Urinary bladder (tissue), 4 donors: Measurements from ENCODE around the gene PMF1. TPM values are rescaled to one million over a fixed set of nuclear protein-coding genes. Genes with fewer than 3 reads are reported as not detected.
"Not testable (repeated sequence)": the region's sequence is repeated elsewhere in the genome, so short reads cannot be mapped to it uniquely, and the experiment has no call there.

Experiments
- DNase-seq: peaks from one replicate; pipeline ENCODE4 v3.0.0-alpha.2; 2015; ENCODE audit errors: extremely low spot score
- H3K27ac ChIP-seq: one replicate; pipeline ENCODE4 v1.5.1; 2013; ENCODE audit warnings: low read depth, mild to moderate bottlenecking, moderate library complexity
- H3K36me3 ChIP-seq: one replicate; pipeline ENCODE4 v1.6.1; 2013; ENCODE audit warnings: mild to moderate bottlenecking, moderate library complexity; ENCODE audit not compliant: insufficient read depth
- H3K4me1 ChIP-seq: one replicate; pipeline ENCODE4 v1.6.1; 2013; ENCODE audit warnings: mild to moderate bottlenecking, moderate library complexity; ENCODE audit not compliant: insufficient read depth
- H3K4me3 ChIP-seq: one replicate; pipeline ENCODE4 v1.5.1; 2013; ENCODE audit warnings: low read depth, low read length
- WGBS: extraction: QIAGEN DNeasy Blood & Tissue Kit; methylation state at CpG from one replicate; pipeline ENCODE4 v1.1.7; 2013; 5-methylcytosine and 5-hydroxymethylcytosine counted together
- polyA plus RNA-seq: library from polyadenylated mRNA; stranded (reverse); fragments of 200-250 nt; gene quantifications from one replicate; pipeline ENCODE4 v1.2.3, GENCODE V29; 2013
- total RNA-seq: library from RNA; depleted of rRNA; stranded (reverse); fragments of >200 nt; gene quantifications from one replicate; pipeline ENCODE4 v1.2.3, GENCODE V29; 2014
- donor health status: healthy with polysubstance abuse.
- donor health status: healthy.

The PMF1 gene
- total RNA-seq (36.9 TPM), polyA plus RNA-seq (65.6 TPM)

DNA sequence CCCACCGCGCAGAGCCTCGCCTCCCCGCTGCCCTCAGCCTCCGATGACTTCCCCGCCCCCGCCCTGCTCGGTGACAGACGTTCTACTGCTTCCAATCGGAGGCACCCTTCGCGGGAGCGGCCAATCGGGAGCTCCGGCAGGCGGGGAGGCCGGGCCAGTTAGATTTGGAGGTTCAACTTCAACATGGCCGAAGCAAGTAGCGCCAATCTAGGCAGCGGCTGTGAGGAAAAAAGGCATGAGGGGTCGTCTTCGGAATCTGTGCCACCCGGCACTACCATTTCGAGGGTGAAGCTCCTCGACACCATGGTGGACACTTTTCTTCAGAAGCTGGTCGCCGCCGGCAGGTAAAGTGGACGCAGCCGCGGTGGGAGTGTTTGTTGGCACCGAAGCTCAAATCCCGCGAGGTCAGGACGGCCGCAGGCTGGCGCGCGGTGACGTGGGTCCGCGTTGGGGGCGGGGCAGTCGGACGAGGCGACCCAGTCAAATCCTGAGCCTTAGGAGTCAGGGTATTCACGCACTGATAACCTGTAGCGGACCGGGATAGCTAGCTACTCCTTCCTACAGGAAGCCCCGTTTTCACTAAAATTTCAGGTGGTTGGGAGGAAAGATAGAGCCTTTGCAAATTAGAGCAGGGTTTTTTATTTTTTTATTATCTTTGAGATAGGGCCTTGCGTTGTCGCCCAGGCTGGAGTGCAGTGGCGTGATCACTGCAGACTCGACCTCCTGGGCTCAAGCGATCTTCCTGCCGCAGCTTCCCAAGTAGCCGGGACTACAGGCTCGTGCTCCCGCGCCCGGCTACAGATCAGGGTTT is at the start of gene PMF1:
Gene PMF1 (plus strand): TSS at position 175 of the 811 bp plus-strand sequence. CDS start 9 bp downstream, at position 184.
- under 1% methylated on average over 61 of the region's 61 CpGs for WGBS
- DNase-seq = peak; percentile 94
- H3K27ac ChIP-seq = peak within 1 kb of the TSS; percentile 95
- no peaks in the 10 kb centered on the region for H3K36me3 ChIP-seq
- H3K4me3 ChIP-seq = peak within 1 kb of the TSS; percentile 54
- H3K4me1 ChIP-seq = no peaks in the 10 kb centered on the region

DNA sequence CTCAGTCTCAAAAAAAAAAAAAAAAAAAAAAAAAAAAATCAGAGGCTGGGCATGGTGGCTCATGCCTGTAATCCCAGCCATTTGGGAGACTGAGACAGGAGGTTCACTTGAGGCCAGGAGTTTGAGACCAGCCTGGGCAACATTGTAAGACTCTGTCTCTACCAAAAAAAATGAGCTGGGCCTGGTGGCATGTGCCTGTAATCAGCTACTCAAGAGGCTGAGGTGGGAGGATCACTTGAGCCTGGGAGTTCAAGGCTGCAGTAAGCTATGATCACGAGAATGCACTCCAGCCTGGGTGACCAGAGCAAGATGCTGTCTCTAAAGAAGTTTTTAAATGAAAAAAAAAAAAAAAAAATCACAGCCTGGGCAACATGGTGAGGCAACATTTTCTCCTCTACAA is 49.1 kb upstream of the PMF1 start:
- no peaks in the 10 kb centered on the region for H3K36me3 ChIP-seq
- H3K27ac ChIP-seq = no peak overlapping the region
- no peaks in the 10 kb centered on the region for H3K4me1 ChIP-seq
- 96% methylated on average over 1 of the region's 1 CpG for WGBS
- no peak overlapping the region for H3K4me3 ChIP-seq
- no peak for DNase-seq

DNA sequence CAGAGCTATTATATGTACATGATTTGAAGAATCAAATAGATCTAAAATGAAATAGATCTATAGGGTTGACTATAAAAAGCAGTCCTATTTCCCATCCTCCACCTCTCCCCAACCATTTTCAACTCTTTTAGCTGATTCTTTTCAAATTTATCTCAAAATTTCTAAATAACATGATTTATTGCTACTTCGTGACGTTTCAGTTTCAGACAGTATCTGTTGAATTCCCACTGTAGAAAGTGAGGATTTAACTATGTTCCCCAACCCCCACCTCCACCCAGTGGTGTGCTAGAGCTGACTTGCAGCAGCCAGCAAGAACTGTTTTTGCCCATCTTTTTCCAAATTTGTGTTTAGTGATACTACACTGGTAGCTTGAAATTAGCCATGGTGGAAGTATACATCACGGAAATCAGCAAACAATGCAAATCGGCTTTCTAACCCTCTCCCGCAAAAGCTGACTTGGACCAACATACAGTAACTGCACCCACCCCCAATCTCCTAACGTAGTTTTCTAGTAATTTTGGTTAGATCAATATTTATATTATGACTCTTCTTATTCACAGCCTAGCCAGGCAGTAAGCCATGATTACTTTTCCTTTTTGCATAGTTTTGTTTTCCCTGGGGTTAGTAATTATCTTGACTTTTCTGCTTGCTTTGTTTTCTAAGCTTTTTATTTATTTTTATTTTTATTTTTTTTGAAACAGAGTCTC is 48.5 kb upstream of the PMF1 start:
- H3K4me1 ChIP-seq = no peaks in the 10 kb centered on the region
- no peak overlapping the region for H3K27ac ChIP-seq
- DNase-seq = no peak
- 83% methylated on average over 6 of the region's 6 CpGs for WGBS
- H3K4me3 ChIP-seq = no peak overlapping the region
- H3K36me3 ChIP-seq = no peaks in the 10 kb centered on the region

DNA sequence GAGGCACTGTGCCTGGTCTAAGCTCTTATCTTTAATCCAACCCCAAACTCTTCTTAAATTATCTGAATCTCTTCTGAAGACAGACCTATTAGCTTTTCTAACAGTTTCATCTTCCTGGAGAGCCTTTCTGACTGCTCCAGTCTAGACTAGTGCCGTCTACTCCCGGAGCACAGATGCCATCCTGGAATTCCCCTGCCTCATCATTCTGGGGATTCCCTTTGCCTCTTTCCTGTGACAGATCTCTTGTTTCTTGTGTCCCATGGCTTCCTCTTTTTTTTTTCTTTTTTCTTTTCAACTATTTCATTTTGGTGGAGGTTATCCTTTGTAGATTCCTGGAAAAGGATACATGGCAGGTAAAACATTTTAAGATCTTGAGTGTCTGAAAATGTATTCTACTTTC is 47.7 kb upstream of the PMF1 start:
- Histone ChIP-seq H3K4me3 (no peak overlapping the region), H3K36me3 (no peaks in the 10 kb centered on the region), H3K4me1 (no peaks in the 10 kb centered on the region), H3K27ac (no peak overlapping the region)
- 78% methylated on average over 2 of the region's 2 CpGs for WGBS
- no peak for DNase-seq

DNA sequence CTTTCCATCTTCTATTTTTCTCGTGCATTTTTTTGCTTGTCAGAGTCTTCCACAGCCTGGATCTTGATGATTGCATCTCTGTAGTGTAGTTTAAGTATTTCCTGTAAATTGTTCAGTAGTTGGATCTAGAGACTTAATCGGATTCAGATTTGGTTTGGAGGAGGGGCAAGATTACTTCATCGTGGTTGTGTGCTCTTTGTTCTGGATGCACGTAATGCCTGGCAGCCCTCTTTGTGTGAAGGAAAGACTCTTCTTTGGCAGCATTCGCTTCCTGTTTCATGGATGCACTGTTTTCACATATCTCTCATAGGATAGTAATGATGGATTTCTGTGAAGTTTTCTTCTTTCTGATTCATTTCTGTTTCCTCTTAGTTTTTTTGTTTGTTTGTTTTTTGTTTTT is 45.3 kb upstream of the PMF1 start:
- H3K4me3 ChIP-seq = no peak overlapping the region
- WGBS = 75% methylated on average over 5 of the region's 5 CpGs
- H3K36me3 ChIP-seq = no peaks in the 10 kb centered on the region
- no peaks in the 10 kb centered on the region for H3K4me1 ChIP-seq
- DNase-seq = no peak
- no peak overlapping the region for H3K27ac ChIP-seq

- no peak for DNase-seq
- 84% methylated on average over 9 of the region's 9 CpGs for WGBS
- Histone ChIP-seq H3K36me3 (no peaks in the 10 kb centered on the region), H3K4me1 (no peaks in the 10 kb centered on the region), H3K4me3 (no peak overlapping the region), H3K27ac (no peak overlapping the region)
Measured at GRCh38 chr1:156172696-156173470, 39.9 kb upstream of the PMF1 start.

- no peaks in the 10 kb centered on the region for H3K4me1 ChIP-seq
- 89% methylated on average over 12 of the region's 12 CpGs for WGBS
- DNase-seq = no peak
- H3K36me3 ChIP-seq = no peaks in the 10 kb centered on the region
- H3K4me3 ChIP-seq = no peak overlapping the region
- H3K27ac ChIP-seq = no peak overlapping the region
Measured at GRCh38 chr1:156176610-156177210, 36.1 kb upstream of the PMF1 start.

DNA sequence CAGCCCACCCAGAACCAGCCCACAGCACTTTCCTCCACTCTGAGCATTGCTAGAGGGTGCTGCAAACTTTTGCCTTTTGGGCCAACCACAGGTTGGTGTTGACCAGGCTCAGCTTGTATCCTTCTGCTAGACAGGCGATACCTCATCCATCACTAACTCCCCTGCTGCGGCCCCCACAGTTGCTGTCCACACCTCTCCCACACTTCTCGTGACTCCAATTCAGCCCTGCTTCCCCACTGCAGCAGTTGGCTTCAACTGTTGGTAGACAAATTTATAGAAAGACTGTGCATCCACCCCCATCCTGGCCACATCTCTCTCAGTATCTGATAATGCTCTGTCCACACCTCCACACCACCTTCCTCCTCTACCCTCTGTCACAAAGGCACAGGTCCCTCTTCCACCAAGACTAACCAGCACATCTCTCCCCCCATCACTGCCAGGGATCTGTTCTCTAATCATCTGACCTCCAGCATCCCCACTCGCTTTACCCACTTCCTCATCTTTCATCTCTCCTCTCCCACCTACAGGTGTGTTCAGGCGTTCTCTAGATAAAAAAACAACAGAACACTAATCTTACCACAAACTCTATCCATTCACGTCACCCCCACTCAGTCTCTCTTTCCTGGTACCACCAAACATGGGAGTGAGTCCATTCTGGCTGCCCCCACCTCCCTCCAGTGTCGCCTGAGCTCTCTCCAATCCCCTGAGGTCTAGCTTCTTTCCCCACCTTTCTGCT is 34.7 kb upstream of the PMF1 start:
- H3K36me3 ChIP-seq = no peaks in the 10 kb centered on the region
- H3K4me3 ChIP-seq = no peak overlapping the region
- H3K4me1 ChIP-seq = no peaks in the 10 kb centered on the region
- no peak for DNase-seq
- no peak overlapping the region for H3K27ac ChIP-seq
- WGBS = 79% methylated on average over 7 of the region's 7 CpGs

- DNase-seq = no peak
- no peak overlapping the region for H3K27ac ChIP-seq
- no peaks in the 10 kb centered on the region for H3K4me1 ChIP-seq
- no peak overlapping the region for H3K4me3 ChIP-seq
- no peaks in the 10 kb centered on the region for H3K36me3 ChIP-seq
- WGBS = 96% methylated on average over 3 of the region's 3 CpGs
Measured at GRCh38 chr1:156180471-156180870, 32.3 kb upstream of the PMF1 start.

DNA sequence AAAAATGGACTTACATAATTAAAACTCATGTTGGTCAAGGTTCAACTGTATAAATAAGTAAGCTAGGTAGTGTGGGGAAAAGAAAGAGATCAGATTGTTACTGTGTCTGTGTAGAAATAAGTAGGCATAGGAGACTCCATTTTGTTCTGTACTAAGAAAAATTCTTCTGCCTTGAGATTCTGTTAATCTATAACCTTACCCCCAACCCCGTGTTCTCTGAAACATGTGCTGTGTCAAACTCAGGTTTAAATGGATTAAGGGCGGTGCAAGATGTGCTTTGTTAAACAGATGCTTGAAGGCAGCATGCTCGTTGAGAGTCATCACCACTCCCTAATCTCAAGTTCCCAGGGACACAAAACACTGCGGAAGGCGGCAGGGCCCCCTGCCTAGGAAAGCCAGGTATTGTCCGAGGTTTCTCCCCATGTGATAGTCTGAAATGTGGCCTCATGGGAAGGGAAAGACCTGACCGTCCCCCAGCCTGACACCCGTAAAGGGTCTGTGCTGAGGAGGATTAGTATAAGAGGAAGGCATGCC is 31.3 kb upstream of the PMF1 start:
- WGBS = 31% methylated on average over 8 of the region's 8 CpGs
- not testable (repeated sequence) for DNase-seq, H3K27ac ChIP-seq, H3K4me1 ChIP-seq, H3K36me3 ChIP-seq, H3K4me3 ChIP-seq

GRCh38 chr1:156182010-156182779 is 30.6 kb upstream of the PMF1 start:
- DNase-seq, H3K36me3 ChIP-seq, H3K27ac ChIP-seq, H3K4me1 ChIP-seq, H3K4me3 ChIP-seq: not testable (repeated sequence)
- WGBS = 79% methylated on average over 12 of the region's 12 CpGs
